Measurements from ENCODE around the gene HCRTR1.

Gene HCRTR1

DNA sequence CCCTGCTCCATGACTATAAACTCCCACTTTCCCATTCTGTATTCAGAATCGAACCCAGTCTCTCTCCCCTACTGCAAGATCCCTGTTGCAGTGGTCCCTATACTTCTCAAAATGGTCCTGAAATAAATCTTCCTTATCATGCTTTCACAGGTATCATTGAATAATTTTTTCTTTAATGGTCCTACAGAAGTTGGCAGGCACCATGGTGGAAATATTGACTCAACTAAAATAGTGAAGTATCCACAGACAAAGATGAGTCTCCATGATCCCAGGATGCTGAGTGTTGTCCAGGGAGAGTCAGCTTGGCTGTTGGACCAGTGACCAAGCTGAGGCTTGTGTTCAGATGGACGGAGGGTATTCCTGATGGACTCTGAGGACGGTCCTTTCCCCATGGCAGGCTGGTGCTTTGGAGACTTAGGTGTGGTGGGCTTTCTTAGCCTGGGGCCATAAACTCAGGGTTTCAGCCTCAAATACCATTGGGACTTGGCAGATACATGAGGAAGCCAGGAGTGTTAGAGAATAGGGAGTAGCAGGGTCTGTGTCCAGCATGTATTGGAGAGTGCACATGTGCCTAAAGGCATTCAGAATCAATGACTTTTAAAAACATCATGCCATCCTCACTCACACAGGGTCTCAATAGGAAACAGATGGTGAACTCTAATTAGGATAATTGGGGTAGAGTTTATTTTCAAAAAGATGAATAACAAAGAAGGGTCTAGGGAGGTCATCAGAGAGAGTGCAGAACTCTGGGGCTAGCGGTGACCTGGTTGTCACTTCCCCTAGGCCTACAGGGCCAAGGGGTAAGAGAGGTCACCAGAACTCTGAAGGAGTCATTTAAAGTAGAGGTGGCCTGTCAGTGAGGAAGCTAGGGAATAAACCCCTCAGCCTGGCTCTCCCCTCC, 21.4 kb upstream of the HCRTR1 start:
- no peak for DNase-seq (ENCODE audit: low read depth)
- TF ChIP-seq, protein P1, sequence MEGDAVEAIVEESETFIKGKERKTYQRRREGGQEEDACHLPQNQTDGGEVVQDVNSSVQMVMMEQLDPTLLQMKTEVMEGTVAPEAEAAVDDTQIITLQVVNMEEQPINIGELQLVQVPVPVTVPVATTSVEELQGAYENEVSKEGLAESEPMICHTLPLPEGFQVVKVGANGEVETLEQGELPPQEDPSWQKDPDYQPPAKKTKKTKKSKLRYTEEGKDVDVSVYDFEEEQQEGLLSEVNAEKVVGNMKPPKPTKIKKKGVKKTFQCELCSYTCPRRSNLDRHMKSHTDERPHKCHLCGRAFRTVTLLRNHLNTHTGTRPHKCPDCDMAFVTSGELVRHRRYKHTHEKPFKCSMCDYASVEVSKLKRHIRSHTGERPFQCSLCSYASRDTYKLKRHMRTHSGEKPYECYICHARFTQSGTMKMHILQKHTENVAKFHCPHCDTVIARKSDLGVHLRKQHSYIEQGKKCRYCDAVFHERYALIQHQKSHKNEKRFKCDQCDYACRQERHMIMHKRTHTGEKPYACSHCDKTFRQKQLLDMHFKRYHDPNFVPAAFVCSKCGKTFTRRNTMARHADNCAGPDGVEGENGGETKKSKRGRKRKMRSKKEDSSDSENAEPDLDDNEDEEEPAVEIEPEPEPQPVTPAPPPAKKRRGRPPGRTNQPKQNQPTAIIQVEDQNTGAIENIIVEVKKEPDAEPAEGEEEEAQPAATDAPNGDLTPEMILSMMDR (conservative IDR thresholded peaks at IDR 0.05; ENCODE audit: low read length): no peak
- H3K4me3 ChIP-seq (ENCODE audit: low read length): no peak overlapping the region

DNA sequence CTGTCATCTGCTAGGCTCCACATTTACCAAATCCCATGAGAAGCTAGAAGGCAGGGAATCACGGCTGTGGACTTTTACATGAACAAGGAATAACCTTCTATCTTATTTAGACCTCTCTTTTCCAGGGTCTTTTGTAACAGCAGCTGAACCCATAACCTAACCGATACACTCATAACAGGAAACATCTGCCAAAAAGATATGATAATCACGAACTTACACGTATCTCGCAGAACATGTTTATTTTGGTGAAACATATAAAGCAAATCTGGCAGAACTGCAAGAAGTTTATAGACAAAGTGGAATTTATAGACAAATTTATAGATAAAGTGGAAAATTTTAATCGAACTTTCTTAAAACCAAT, 20.8 kb upstream of the HCRTR1 start:
- no peak overlapping the region for H3K4me3 ChIP-seq (ENCODE audit: low read length)
- TF ChIP-seq, protein P1 (conservative IDR thresholded peaks at IDR 0.05; ENCODE audit: low read length): no peak
- no peak for DNase-seq (ENCODE audit: low read depth)

DNA sequence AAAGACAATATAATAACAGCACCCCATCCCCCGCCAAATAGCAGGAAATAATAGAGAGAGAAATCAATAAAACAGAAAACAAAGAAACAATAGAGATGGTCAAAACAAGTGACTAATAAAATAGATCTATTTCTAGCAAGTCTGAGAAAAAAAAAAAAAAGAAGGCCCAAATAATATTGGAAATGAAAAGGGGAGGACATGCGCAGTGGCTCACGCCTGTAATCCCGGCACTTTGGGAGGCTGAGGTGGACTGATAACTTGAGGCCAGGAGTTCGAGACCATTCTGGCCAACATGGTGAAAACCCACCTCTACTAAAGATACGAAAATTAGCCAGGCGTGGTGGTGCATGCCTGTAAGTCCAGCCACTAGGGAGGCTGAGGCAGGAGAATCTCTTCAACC, 18.5 kb upstream of the HCRTR1 start:
- no peak overlapping the region for H3K4me3 ChIP-seq (ENCODE audit: low read length)
- DNase-seq (ENCODE audit: low read depth): no peak
- TF ChIP-seq, protein P1 (conservative IDR thresholded peaks at IDR 0.05; ENCODE audit: low read length): no peak

GRCh38 chr1:31600641-31601040, 16.8 kb upstream of the HCRTR1 start:
- no peak for DNase-seq (ENCODE audit: low read depth)
- H3K4me3 ChIP-seq (ENCODE audit: low read length): no peak overlapping the region
- TF ChIP-seq, protein P1 (conservative IDR thresholded peaks at IDR 0.05; ENCODE audit: low read length): no peak

DNA sequence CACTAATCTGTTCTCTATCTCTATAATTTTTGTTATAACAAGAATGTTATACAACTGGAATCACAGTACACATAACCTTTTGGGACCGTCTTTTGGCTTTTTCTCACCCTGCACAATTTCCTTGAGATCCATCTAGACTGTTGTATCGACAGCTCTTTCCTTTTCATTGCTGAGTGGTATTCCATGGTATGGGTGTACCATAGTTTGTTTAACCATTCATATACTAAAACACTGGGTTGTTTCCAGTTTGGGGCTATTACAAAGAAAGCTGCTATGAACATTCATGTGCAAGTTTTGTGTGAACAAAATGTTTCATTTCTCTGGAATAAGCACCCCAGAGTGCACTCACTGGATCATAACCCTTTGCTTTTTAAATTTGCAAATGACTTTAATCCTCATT, 15.4 kb upstream of the HCRTR1 start:
- no peak for DNase-seq (ENCODE audit: low read depth)
- TF ChIP-seq, protein P1 (conservative IDR thresholded peaks at IDR 0.05; ENCODE audit: low read length): no peak
- no peak overlapping the region for H3K4me3 ChIP-seq (ENCODE audit: low read length)

DNA sequence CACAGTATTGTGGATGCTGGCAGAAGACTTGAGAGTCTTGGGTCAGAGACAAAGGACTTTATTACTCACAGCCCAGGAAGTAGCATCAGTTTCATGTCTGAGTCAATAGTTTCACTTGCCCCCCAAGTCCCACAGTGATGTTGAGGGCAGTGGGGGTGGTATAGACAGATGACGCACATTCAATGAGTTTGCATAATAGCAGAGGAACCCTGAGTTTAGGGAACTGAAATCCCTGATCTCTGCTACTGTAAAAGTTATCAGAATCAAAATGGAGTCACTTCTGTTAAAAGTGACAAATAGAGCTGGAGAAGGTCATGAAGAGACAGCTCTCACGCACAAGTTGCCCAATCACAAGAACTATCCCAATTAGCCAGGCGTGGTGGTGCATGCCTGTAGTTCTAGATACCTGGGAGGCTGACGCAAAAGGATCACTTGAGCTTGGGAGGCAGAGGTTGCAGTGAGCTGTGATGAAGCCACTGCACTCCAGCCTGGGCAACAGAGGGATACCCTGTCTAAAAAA, 11.5 kb upstream of the HCRTR1 start:
- no peak overlapping the region for H3K4me3 ChIP-seq (ENCODE audit: low read length)
- DNase-seq (ENCODE audit: low read depth): peak; percentile 63
- TF ChIP-seq, protein P1 (conservative IDR thresholded peaks at IDR 0.05; ENCODE audit: low read length): no peak

DNA sequence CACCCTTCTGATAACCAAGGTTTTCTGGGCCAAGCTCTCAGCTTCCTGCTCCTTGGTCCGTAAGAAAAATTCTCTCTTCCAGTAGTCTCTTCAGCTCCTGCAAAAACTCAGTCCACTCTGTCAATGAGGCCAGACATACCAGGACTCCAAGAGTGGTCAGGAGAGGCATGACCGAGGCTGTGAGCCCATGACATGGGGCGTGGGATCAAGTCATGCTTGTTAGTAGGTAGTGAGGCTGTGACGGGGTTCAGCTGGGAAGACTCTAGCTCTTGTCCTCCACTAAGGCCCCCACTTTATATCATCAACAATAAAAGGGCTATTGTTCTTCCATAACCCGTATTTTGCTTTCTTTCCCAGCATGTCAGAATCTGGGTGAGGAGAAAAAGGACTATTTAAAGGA, 10.1 kb upstream of the HCRTR1 start:
- TF ChIP-seq, protein P1 (conservative IDR thresholded peaks at IDR 0.05; ENCODE audit: low read length): no peak
- H3K4me3 ChIP-seq (ENCODE audit: low read length): no peak overlapping the region
- DNase-seq (ENCODE audit: low read depth): no peak

Measured in AG10803 (cell line).